Measurements from ENCODE around the gene ANXA3. TPM values are rescaled to one million over a fixed set of nuclear protein-coding genes. Genes with fewer than 3 reads are reported as not detected.
A peak's percentile ranks its signal among the peaks of the same experiment; 100 is the strongest.
"Not testable (repeated sequence)": the region's sequence is repeated elsewhere in the genome, so short reads cannot be mapped to it uniquely, and the experiment has no call there.

ANXA3 gene
- total RNA-seq, 4 donors from 2014 or later: 98.4 to 216 (median 186) TPM

GRCh38 chr4:78534286-78534955 is 17.1 kb upstream of the ANXA3 start:
- Histone ChIP-seq H3K27me3 (no peaks in the 10 kb centered on the region), H3K9me3 (no peaks in the 10 kb centered on the region), H3K36me3 (no peaks in the 10 kb centered on the region), H3K4me1 (no peaks in the 10 kb centered on the region), H3K4me3 (no peak overlapping the region), H3K27ac (replicated peaks in 1 of 4) (no peak overlapping the region)
- intact Hi-C loops (cut with DNase I): no loop called here
- WGBS: 94% methylated on average over 4 of the region's 4 CpGs
- TF ChIP-seq POLR2AphosphoS5 (IDR thresholded peaks at IDR 0.05): no peak
- TF ChIP-seq EP300 (IDR thresholded peaks at IDR 0.05): no peak
- no peak for TF ChIP-seq CTCF (IDR thresholded peaks at IDR 0.05)
- TF ChIP-seq POLR2A (IDR thresholded peaks at IDR 0.05; ENCODE audit: low read depth): no peak
- no peak for DNase-seq (ENCODE audit: extremely low spot score)

- no peaks in the 10 kb centered on the region for H3K9me3 ChIP-seq
- TF ChIP-seq EP300 (IDR thresholded peaks at IDR 0.05): no peak
- H3K36me3 ChIP-seq: no peaks in the 10 kb centered on the region
- intact Hi-C loops (cut with DNase I): no loop called here
- DNase-seq (ENCODE audit: extremely low spot score): no peak
- no peak overlapping the region for H3K27ac ChIP-seq (replicated peaks in 1 of 4)
- peaks cover 0 to 29% (median 11%) of the 10 kb centered on the region in 4 donors for H3K4me1 ChIP-seq
- no peak overlapping the region for H3K4me3 ChIP-seq
- 83% methylated on average over 5 of the region's 5 CpGs for WGBS
- H3K27me3 ChIP-seq: no peaks in the 10 kb centered on the region
These were observed 9.2 kb upstream of the ANXA3 start for GRCh38 chr4:78542373-78542772.

- peaks cover 0 to 29% (median 11%) of the 10 kb centered on the region in 4 donors for H3K4me1 ChIP-seq
- WGBS: 100% methylated on average over 2 of the region's 2 CpGs
- no peaks in the 10 kb centered on the region for H3K36me3 ChIP-seq
- no peak for TF ChIP-seq POLR2AphosphoS5 (IDR thresholded peaks at IDR 0.05)
- no peak for TF ChIP-seq CTCF (IDR thresholded peaks at IDR 0.05)
- TF ChIP-seq EP300 (IDR thresholded peaks at IDR 0.05): no peak
- no peak for TF ChIP-seq POLR2A (IDR thresholded peaks at IDR 0.05; ENCODE audit: low read depth)
- no peaks in the 10 kb centered on the region for H3K9me3 ChIP-seq
- no peak for DNase-seq (ENCODE audit: extremely low spot score)
- no peaks in the 10 kb centered on the region for H3K27me3 ChIP-seq
- no peak overlapping the region for H3K27ac ChIP-seq (replicated peaks in 1 of 4)
- intact Hi-C loops (cut with DNase I): no loop called here
- no peak overlapping the region for H3K4me3 ChIP-seq
These were observed 8.0 kb upstream of the ANXA3 start for GRCh38 chr4:78543424-78544125.

- DNase-seq (ENCODE audit: extremely low spot score): no peak
- WGBS: 29% methylated on average over 2 of the region's 2 CpGs
- H3K36me3 ChIP-seq: no peaks in the 10 kb centered on the region
- H3K9me3 ChIP-seq: no peaks in the 10 kb centered on the region
- intact Hi-C loops (cut with DNase I): no loop called here
- peaks cover 0 to 29% (median 11%) of the 10 kb centered on the region in 4 donors for H3K4me1 ChIP-seq
- TF ChIP-seq EP300 (IDR thresholded peaks at IDR 0.05) (no peak), POLR2AphosphoS5 (IDR thresholded peaks at IDR 0.05) (no peak)
- no peak overlapping the region for H3K27ac ChIP-seq (replicated peaks in 1 of 4)
- no peaks in the 10 kb centered on the region for H3K27me3 ChIP-seq
- H3K4me3 ChIP-seq: no peak overlapping the region
These were observed 6.9 kb upstream of the ANXA3 start for GRCh38 chr4:78544678-78545077.

- no peak for DNase-seq (ENCODE audit: extremely low spot score)
- 67% methylated on average over 5 of the region's 5 CpGs for WGBS
- H3K4me1 ChIP-seq: peaks cover 0 to 30% (median 11%) of the 10 kb centered on the region in 4 donors
- no peaks in the 10 kb centered on the region for H3K36me3 ChIP-seq
- intact Hi-C loops (cut with DNase I): no loop called here
- no peaks in the 10 kb centered on the region for H3K9me3 ChIP-seq
- no peak for TF ChIP-seq EP300 (IDR thresholded peaks at IDR 0.05)
- TF ChIP-seq CTCF (IDR thresholded peaks at IDR 0.05): no peak
- TF ChIP-seq POLR2AphosphoS5 (IDR thresholded peaks at IDR 0.05): no peak
- no peaks in the 10 kb centered on the region for H3K27me3 ChIP-seq
- H3K27ac ChIP-seq (replicated peaks in 1 of 4): peak overlapping the region in 1 of 4 donors; percentile 45
- no peak overlapping the region for H3K4me3 ChIP-seq
These were observed 6.0 kb upstream of the ANXA3 start for GRCh38 chr4:78545275-78546246.

GRCh38 chr4:78547899-78548298 is 3.7 kb upstream of the ANXA3 start:
- H3K36me3 ChIP-seq; H3K9me3 ChIP-seq; H3K27me3 ChIP-seq; intact Hi-C loops (cut with DNase I); DNase-seq (ENCODE audit: extremely low spot score); H3K4me3 ChIP-seq; H3K27ac ChIP-seq (replicated peaks in 1 of 4): not testable (repeated sequence)
- H3K4me1 ChIP-seq: peaks cover 0 to 41% (median 26%) of the 10 kb centered on the region in 4 donors
- WGBS: 91% methylated on average over 16 of the region's 28 CpGs

GRCh38 chr4:78548889-78549288 is 2.7 kb upstream of the ANXA3 start:
- H3K4me3 ChIP-seq; intact Hi-C loops (cut with DNase I); H3K9me3 ChIP-seq; H3K36me3 ChIP-seq; H3K27me3 ChIP-seq; H3K27ac ChIP-seq (replicated peaks in 1 of 4); DNase-seq (ENCODE audit: extremely low spot score): not testable (repeated sequence)
- peaks cover 0 to 45% (median 34%) of the 10 kb centered on the region in 4 donors for H3K4me1 ChIP-seq
- WGBS: 96% methylated on average over 2 of the region's 4 CpGs

All from esophagus muscularis mucosa (tissue), 4 donors.